Hepatocyte (in vitro differentiated cells): ENCODE data around the gene ANKRD31.

Experiments used
- CTCF ChIP-seq: fragments of 200-600 bp; sonication (generic); IDR thresholded peaks from 2 replicates; pipeline ENCODE4 v1.5.1; 2016; ENCODE audit warnings: antibody characterized with exemption, mild to moderate bottlenecking; ENCODE audit not compliant: poor library complexity
- EZH2 ChIP-seq: fragments of 200-600 bp; sonication (generic); IDR thresholded peaks from 2 replicates; pipeline ENCODE4 v1.6.1; 2016; ENCODE audit warnings: antibody characterized with exemption, mild to moderate bottlenecking, borderline replicate concordance
- EZH2phosphoT487 ChIP-seq: fragments of 200-600 bp; sonication (generic); IDR thresholded peaks from one replicate; pipeline ENCODE4 v1.6.1; 2018; ENCODE audit warnings: antibody characterized with exemption, mild to moderate bottlenecking, low read depth, moderate library complexity; ENCODE audit not compliant: unreplicated experiment, severe bottlenecking

- TF ChIP-seq EZH2 (no peak), CTCF (no peak), EZH2phosphoT487 (no peak)
Measured at GRCh38 chr5:75148051-75148450, 88.6 kb downstream of the ANKRD31 start.
